GM18909 (cell line): ENCODE results near the gene SH2D3C.
"Not testable (repeated sequence)": the region's sequence is repeated elsewhere in the genome, so short reads cannot be mapped to it uniquely, and the experiment has no call there.

Experiments used
- ATAC-seq: cut with Tn5 transposase; IDR thresholded peaks from one replicate; pipeline ENCODE4 v1.9.1; 2021; ENCODE audit warnings: mild to moderate bottlenecking; ENCODE audit not compliant: unreplicated experiment, poor library complexity

The SH2D3C gene

DNA sequence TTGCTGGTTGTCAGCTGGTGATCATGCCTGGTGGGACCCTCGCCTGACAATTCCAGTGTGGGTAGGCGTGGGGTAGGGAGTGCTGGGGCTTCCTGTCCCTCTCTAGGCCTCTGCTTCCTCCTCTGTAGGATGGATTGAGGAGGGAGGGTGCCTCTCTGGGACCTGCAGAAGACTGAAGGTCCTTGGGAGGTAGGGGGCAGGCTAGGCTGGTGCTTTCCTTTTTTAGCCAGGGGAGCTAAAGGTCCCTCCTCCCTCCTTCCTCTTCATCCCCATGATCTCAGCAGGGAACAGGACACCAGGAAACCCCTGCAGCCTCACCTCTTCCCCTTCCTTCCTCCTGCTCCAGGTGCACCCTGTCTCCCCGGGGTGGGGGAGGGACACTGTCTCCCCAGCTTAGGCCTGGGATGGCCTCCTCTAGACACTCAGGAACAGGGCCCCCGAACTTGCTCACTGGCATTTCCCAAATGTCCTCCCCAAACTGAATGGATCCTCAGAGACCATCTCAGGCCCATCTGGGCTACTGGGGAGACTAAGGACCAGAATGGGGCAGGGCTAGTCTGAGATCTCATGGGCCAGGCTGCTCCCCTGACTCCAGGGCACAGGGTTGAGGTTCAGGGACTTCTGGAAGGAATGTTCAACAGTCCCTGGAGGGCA is 8.4 kb downstream of the SH2D3C start:
- ATAC-seq: no peak

DNA sequence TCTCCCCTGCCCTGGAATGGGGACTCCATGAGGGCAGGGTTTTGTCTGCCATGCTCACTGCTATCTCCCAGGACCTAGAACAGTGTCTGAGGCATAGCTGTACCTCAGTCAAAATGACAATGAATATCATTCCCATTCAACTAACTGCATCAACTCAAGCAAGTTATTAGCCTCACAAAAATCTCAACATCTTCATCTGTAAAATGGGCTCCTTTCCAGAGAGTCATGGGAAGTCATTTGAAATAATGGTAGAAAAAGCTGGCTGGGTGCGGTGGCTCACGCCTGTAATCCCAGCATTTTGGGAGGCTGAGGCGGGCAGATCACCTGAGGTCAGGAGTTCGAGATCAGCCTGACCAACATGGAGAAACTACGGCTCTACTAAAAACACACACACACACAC is 9.4 kb downstream of the SH2D3C start:
- ATAC-seq: no peak

GRCh38 chr9:127768698-127769097 is 9.8 kb downstream of the SH2D3C start:
- no peak for ATAC-seq

- no peak for ATAC-seq
Measured at GRCh38 chr9:127767909-127768331, 10.5 kb downstream of the SH2D3C start.

GRCh38 chr9:127767410-127767809 is 11.1 kb downstream of the SH2D3C start:
- no peak for ATAC-seq

GRCh38 chr9:127765418-127765817 is 13.0 kb downstream of the SH2D3C start:
- no peak for ATAC-seq

DNA sequence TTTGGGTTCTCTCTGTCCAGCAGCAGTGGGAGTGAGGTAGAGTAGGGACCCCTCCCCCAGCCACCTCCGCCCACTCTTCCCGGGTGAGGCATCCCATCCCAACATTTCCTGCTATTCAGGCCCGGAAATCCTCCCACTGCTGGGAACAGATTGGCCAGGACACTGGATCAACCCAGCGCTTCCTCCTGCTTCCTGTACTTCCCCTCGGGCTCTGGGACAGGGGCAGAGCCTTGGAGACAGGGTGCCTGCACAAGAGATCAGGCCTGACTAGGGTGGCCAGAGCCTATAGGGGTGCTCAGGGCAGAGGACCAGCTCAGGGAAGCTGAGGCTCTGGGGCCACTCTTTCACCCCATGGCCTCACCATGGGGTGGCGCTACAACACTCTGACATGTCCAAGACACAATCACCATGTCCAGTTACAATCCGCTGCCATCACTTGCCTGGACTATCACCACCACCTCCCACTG is 14.5 kb downstream of the SH2D3C start:
- ATAC-seq: no peak

DNA sequence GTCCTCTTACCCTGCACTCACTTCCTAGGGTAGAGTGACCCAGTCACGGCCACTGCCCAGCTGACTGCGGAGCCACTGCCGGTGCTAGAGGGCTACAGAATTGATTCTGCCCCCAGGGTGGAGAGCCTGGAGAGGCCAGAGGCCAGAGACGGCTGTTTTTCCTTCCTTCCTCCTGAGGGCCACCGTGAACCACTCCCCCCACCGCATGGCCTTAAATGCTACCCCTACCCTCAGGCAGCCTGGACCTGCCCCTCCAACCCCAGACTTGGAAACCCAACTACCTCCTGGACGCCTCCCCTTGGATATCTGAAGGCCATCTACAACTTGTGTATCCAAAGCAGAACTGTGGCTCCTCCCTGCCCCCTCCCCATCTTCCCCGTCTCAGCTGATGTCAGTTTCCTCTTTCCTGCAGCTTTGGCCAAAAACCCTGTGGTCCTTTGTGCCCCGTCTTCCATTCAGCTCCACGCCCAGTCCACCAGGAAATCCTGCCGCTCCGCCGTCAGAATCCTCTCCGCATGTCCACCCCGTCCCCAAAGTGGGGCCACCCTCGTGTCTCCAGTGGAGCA is 16.3 kb downstream of the SH2D3C start:
- ATAC-seq: no peak

DNA sequence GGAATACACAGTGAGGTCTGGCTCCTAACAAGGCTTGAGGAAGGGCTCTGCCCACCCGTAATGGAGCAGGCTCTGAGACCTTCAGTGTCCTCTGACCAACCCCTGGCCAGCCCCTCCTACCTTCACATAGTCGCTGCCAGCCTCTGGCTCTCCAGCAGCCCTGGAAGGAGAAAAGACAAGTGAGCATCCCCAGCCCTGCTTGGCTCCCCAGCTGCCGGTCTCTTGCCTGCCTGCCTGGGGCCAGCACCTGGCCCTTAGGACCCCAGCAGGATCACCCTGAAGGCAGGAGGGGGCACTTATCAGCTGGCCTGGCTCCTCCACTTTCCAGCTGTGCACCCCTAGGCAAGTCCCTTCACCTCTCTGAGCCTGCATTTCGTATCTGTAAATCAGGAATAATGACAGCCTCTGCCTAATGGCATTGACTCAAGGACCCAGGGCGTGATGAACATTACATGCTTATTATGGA is 16.9 kb downstream of the SH2D3C start:
- ATAC-seq: no peak

GRCh38 chr9:127761061-127761460 is 17.4 kb downstream of the SH2D3C start:
- no peak for ATAC-seq

DNA sequence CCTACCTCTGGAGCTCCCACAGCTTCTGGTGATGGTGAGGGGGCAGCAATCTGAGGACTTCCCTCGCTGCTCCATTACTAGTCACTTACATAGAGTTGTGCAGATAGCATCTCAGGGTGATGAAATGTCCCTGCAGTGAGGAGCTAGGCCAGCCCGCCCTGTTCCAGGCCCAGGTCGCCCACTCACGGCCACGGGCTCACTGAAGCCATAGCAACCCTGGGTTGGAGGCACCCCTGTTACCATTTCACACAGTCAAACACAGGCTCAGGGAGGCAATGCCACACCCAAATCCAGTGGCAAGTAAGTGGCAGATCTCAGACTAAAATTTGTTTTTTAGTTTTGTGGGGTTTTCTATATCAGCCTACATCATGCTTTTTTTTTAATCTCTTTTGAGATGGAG is 19.6 kb downstream of the SH2D3C start:
- no peak for ATAC-seq

- ATAC-seq: not testable (repeated sequence)
Measured at GRCh38 chr9:127756776-127757175, 21.7 kb downstream of the SH2D3C start.

DNA sequence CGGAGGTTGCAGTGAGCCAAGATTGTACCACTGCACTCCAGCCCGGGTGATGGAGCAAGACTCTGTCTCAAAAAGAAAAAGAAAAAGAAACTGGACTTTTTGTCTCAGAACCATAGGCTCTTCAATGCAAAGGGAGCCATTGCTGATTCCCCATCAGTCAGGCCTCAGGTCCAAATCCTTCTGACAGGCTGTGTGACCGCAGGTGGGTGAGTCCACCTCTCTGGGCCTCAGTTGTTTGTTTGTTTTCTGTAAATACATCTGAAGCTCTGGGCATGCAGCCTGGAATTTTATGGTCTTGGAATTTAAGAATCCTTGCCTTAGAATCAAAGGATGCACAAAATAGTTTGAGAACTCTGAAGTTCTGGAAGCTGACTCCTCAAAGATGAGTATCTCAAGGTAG is 22.2 kb downstream of the SH2D3C start:
- no peak for ATAC-seq

- ATAC-seq: no peak
Measured at GRCh38 chr9:127755061-127756060, 23.1 kb downstream of the SH2D3C start.

GRCh38 chr9:127754099-127755060 is 24.1 kb downstream of the SH2D3C start:
- ATAC-seq: no peak

DNA sequence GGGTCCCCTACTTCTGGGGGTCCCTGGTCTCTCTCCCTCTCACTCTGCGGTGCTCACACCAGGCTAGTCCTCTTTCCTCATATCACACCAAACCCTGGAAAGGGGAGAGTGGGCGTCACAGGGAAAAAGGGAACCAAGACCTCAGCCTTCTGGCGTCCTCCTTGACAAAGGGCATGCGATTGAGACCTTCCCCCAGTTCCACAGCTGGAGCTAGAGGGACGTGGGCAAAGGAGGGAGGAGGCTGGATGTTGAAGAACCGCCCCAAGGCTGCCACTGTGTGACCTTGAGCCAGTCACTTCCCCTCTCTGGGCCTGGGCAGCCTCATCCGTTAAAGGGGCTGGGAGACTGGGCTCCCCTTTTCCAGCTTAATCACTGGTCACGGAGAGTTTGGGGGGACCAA is 24.8 kb downstream of the SH2D3C start:
- no peak for ATAC-seq

- ATAC-seq: no peak
Measured at GRCh38 chr9:127753148-127753547, 25.3 kb downstream of the SH2D3C start.

GRCh38 chr9:127751269-127752054 is 27.0 kb downstream of the SH2D3C start:
- ATAC-seq: no peak
